Right renal pelvis (tissue), 4 donors: ENCODE measurements around the gene NEU3. TPM values are rescaled to one million over a fixed set of nuclear protein-coding genes. Genes with fewer than 3 reads are reported as not detected.
A peak's percentile ranks its signal among the peaks of the same experiment; 100 is the strongest.
"Not testable (repeated sequence)": the region's sequence is repeated elsewhere in the genome, so short reads cannot be mapped to it uniquely, and the experiment has no call there.

ENCODE experiments used
- DNase-seq, 4 donors: peaks; one replicate each; pipeline ENCODE4 v3.0.0-alpha.2; 2013; ENCODE audit warnings: low read depth in 4 of 4, low spot score in 3 of 4, missing footprints in 1 of 4
- polyA plus RNA-seq, 4 donors: library from polyadenylated mRNA; unstranded; fragments of 120-200 nt; gene quantifications; one replicate each; pipeline ENCODE4 v1.2.1, GENCODE V29; 2013; ENCODE audit not compliant: insufficient read length in 4 of 4

The NEU3 gene
- 1 to 10 TPM; 9.1 to 10.0 (median 9.3) TPM for polyA plus RNA-seq

DNA sequence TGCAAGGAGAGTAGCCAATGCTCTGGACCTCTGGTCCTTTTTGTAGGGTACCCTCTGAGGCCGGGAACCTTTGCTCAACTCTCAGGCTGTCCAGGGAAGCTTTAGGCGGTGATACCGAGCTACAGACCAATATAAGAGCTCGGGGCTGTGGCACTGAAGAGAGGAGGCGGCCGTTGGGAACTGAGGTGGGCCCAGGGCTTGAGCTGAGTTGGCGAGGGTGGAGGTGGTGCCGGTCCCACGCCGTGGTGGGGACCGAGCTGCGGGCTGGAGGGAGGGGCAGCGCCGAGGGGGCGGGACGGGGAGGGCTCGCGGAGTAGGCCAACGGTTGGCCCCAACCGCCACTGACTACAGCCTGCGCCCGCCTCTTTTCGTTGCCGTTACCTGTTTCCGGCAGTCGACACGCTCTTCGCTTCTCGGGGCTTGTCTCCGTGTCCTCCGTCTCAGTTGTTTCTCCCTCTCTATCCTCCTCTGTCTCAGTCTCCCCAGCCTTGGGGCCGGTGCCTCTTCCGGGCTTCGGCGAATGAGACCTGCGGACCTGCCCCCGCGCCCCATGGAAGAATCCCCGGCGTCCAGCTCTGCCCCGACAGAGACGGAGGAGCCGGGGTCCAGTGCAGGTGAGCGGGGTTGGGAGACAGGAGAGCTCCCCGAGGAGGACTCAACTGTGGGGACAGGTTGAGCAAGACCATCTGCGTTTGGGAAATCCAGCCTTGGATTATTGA is at the start of gene NEU3:
TSS of gene NEU3 (plus strand) at position 393 of the 719 bp plus-strand sequence. CDS start at position 521, 128 bp downstream.
- DNase-seq: peak; percentile 33 to 51 (median 45)

- DNase-seq: no peak
Observed at GRCh38 chr11:74941492-74941891, 47.2 kb upstream of the NEU3 start.

- DNase-seq: no peak
Observed at GRCh38 chr11:74942073-74942759, 46.5 kb upstream of the NEU3 start.

GRCh38 chr11:74948546-74948897 is 40.2 kb upstream of the NEU3 start:
- DNase-seq: no peak

DNA sequence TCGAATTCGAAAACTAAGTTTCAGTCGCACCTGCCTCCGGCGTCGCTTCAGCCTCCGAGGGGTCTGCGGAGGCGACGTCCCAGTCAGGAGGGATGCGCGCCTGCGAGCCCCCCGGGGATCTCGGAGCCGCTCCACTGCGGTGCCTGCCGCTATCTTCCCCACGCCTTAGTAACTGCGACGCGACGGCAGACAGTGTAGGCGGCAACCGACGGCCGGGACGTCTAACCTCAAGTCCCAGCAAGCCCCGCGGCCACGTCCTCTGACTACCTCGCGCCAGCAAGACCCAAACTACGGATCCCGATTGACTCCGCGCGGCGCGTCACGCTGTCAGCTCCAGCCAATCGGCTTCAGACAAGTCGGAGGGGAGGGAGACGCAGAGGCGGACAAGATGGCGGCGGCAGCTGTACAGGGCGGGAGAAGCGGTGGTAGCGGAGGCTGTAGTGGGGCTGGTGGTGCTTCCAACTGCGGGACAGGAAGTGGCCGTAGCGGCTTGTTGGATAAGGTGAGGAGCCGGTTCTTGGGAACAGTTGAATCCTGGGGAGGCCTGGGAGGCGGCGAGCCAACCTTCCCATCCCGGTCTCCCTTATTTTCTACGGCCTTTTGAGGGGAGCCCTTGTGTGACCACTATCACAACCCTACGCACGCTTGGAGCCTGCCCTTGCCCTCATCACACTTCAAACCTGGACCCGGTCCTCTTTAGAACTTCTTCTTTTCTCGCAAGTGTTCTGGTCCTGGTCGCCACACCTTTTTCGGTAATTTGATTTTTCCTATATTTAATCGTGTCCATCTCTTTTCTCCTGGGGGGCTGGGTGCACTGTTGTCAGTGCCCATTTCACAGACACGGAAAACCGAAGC is 39.6 kb upstream of the NEU3 start, which contains the start of the genes SPCS2 and XRRA1:
TSS of gene SPCS2 (plus strand) at position 369 of the 855 bp plus-strand sequence. CDS start at position 389, 20 bp downstream.
TSS of gene XRRA1 (minus strand) at position 194 of the 855 bp plus-strand sequence. CDS start 8,213 bp downstream, outside the sequence.
- DNase-seq: peak; percentile 89 to 95 (median 92)

DNA sequence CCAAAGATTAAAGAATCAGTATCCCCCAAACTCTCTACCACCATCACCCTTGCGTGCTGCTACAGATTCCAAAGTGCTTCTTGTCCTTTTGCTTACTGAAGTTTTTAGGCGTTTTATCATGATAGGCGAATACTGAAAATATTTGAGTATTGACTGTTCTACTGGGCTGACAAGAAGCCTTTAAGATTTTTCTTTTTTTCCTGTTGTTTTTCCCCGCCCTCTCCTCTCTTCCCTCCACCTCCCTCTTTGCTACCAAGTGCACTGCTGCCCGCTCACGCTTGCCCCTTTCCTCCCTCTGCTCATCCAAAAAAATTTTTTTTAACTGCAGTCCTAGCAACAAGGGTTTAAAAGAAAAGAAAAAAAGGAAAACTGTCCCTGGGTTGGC is 39.0 kb upstream of the NEU3 start:
- DNase-seq: no peak

DNA sequence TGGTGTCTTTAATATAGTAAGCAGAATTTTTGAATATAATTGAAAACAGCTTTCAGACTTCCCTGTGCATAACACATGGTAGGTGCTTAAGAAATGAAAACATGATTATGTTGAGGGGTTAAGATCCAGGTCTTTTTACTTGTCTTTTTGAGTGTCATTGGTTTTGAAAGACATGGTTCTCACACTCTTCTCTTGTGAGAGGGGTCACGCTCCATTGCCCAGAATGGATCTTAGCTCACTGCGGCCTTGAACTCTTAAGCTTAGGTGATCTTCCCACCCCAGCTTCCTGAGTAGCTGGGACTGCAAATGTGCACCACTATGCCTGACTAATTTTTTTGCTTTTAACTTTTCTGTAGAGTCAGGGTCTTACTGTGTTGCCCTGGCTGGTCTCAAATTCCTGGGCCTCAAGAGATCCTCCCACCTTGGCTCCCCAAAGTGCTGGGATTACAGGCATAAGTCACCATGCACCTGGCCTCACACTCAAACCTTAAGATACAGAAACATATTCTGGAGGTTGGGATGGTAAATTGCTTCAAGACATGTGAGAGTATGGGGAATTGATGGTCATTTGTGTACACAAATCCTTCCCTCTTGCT is 38.3 kb upstream of the NEU3 start:
- no peak for DNase-seq

- no peak for DNase-seq
Observed at GRCh38 chr11:74951226-74951625, 37.5 kb upstream of the NEU3 start.

DNA sequence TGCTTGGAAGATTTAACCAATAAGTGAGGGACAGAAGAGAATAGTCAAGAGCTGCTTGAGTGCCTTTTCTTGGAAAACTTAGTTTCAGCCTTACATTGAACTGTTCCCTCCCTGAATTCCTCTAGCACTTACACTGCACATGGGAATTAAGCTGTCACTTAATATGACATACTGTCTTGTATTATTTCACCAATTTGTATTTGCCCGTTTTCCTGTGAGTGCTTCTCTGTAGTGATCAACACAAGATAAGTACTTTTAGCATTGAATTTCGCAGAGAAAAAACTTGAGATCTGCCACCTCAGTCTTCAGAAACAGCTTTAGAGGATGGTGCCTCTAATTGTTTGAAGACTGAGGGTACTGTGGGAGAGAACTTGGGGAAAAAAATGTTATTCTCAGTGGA is 36.0 kb upstream of the NEU3 start:
- no peak for DNase-seq

DNA sequence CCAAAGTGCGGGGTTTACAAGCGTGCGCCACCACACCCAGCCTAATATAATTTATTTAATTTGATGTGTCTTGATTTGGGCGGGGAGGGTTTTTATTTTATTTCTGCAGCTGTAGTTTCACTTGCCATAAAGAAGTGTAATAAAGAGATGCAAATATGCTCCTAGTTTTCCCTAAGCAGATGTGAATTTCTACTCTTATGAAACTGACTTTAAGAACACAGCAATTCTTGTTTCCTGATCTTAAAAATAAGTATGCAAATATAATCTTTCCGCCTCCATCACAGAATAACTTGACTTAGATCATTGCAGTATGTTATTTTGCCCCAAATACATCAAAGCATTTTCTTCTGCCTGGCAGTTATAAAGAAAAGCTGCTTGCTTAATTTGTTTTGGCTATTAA is 35.3 kb upstream of the NEU3 start:
- DNase-seq: no peak

DNA sequence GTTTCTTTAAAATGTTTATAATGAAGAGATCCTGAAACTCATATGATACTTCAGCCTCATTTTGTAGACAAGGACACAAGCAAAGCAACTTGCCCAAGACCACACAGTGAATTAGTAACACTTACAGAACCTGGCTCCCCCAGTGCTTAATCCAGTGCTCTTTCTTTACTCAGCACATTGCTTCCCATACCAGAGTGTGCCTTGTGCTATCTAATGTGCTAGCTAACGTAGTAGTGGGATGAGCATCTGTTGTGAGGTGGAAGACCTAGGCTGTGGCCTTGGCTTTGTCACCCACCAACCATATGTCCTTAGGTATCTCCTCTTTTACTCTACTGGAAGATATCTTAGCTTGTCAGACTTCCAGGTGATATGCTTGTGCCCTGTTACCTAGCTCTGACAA is 34.5 kb upstream of the NEU3 start:
- no peak for DNase-seq

DNA sequence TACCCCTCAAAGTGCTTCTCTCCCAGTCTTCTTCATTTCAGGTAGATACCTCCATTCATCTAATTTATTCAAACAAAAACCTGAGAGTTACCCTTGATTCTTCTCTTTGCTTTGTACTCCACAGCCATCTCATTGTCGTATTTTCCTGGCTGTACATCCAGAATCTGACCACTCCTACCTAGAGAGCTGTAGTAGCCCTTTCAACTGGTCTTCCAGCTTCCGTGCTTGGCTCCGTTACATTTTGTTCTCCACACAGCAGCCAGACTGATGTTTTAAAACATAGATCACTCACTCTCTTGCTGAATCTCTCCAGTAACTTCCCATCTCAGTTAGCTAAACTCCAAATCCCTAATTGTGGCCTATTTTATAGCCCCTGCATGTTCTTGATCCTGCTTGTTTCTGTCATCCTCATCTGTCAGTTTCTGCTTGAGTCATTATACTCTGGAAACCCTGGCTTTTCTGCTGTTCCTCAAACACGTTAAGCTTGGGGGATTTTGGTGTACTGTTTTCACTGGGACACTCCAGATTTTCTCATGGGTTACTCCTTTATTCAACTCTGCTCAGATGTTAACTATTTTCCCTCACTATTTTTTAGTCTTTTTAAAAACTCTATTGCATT is 32.2 kb upstream of the NEU3 start:
- DNase-seq: no peak

- DNase-seq: no peak
Observed at GRCh38 chr11:74957937-74958629, 30.6 kb upstream of the NEU3 start.

DNA sequence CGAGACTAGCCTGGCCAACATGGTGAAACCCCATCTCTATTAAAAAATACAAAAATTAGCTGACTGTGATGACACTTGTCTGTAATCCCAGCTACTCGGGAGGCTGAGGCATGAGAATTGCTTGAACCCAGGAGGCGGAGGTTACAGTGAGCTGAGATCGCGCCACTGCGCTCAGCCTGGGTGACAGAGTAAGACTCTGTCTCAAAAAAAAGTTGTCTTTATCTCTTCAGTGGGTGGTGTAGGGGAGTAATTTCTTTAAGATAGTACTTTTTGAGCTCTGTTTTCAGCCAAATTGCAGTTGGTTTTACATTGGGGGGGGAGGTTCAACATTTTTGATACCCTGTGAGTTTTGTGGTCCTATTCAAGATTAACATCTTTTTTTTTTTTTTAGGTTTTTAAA is 28.6 kb upstream of the NEU3 start:
- DNase-seq: not testable (repeated sequence)

GRCh38 chr11:74966651-74967050 is 22.1 kb upstream of the NEU3 start:
- no peak for DNase-seq

DNA sequence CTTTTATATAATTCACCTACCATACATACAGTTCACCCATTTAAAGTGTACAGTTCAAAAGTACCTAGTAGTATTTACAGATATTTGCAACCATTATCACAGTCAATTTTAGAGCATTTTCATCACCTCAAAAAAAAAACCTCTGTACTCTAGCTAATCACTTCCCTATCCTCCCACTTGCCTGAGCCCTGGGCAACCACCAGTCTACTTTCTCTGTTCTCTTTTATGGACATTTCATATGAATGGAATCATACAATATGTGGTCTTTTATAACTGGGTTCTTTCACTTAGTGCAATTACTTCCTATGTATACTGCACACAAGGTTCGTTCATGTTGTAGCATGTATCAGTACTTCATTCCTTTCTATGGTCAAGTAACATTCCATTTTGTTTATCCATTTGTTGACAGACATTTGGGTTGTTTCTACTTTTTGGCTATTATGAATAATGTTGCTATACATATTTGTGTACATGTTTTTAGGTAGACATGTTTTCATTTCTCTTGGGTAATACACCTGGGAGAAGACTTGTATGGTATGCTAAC is 17.8 kb upstream of the NEU3 start:
- DNase-seq: no peak

DNA sequence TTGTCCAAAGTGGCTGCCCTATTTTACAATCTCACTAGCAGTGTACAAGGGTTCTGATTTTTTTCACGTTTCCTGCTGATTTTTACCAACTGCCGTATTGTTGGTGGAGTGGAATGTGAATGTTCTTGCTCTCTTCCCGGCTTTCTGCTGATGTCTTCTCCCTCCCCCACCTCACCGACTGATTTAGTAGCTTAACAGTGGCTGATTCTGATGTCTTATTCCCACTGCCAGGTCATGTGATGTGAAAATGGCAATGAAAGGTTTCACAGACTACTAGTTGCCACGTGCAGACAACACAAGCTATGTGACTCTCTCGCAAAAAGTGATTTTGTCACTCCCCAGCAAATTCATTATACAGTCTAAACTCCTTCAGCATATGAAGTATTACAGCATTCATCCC is 17.3 kb upstream of the NEU3 start:
- DNase-seq: no peak

GRCh38 chr11:74978041-74978440 is 10.7 kb upstream of the NEU3 start:
- no peak for DNase-seq

DNA sequence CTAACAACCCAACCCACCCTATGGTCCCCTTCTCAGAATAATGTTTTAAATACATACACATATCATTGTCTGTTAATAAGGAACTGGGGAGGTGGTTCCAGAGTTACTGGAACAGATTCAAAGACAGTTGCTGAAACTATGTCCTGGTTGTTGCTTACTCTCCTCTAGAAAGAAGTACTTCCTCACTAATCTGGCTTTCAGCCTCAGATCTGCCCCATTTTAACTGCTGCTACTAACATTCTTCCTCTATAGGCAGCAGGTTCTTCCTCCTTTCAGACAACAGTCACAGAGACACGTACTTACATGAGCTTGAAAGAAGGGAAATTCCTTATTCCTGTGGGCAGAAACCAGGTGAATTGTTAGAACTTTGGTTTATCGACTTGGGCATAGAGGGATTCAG is 8.1 kb upstream of the NEU3 start:
- no peak for DNase-seq
